Mesodermal cell (in vitro differentiated cells): ENCODE data around the gene GNG11.

Source experiments
- H3K27ac ChIP-seq: 2 replicates; pipeline ENCODE4 v1.7.0; 2013; ENCODE audit warnings: mild to moderate bottlenecking, low read depth, low read length, moderate library complexity; ENCODE audit not compliant: severe bottlenecking
- H3K36me3 ChIP-seq: 2 replicates; pipeline ENCODE4 v1.7.1; 2013; ENCODE audit warnings: mild to moderate bottlenecking, low read length, moderate library complexity; ENCODE audit not compliant: control insufficient read depth, insufficient read depth
- H3K4me1 ChIP-seq: one replicate; pipeline ENCODE4 v1.7.1; 2013; ENCODE audit warnings: mild to moderate bottlenecking, low read length; ENCODE audit not compliant: insufficient read depth, control insufficient read depth, poor library complexity, severe bottlenecking
- H3K4me3 ChIP-seq: 2 replicates; pipeline ENCODE4 v1.7.0; 2013; ENCODE audit warnings: low read length, control low read depth, mild to moderate bottlenecking; ENCODE audit not compliant: insufficient read depth, poor library complexity, severe bottlenecking; ENCODE audit errors: extremely low read depth
- H3K9me3 ChIP-seq: 2 replicates; pipeline ENCODE4 v1.7.1; 2013; ENCODE audit warnings: mild to moderate bottlenecking, low read length, moderate library complexity; ENCODE audit not compliant: control insufficient read depth
- WGBS, 2 experiments: methylation state at CpG; one replicate each; pipeline ENCODE4 v1.1.5; 2013; ENCODE audit warnings: missing lambda C conversion rate in 2 of 2; ENCODE audit not compliant: insufficient coverage in 2 of 2; 5-methylcytosine and 5-hydroxymethylcytosine counted together

Gene GNG11

GRCh38 chr7:93948873-93949272 is 27.3 kb downstream of the GNG11 start:
- peak overlapping the region; percentile 1 for H3K27ac ChIP-seq
- peaks cover 16% of the 10 kb centered on the region for H3K4me1 ChIP-seq

GRCh38 chr7:93949423-93949822 is 27.9 kb downstream of the GNG11 start:
- H3K9me3 ChIP-seq, result no peaks in the 10 kb centered on the region
- WGBS, 2 experiments, result 57 to 70% methylated on average over 1 of the region's 1 CpG
- peaks cover 16% of the 10 kb centered on the region for H3K4me1 ChIP-seq
- no peak overlapping the region for H3K4me3 ChIP-seq
- H3K27ac ChIP-seq, result peak overlapping the region; percentile 1
- H3K36me3 ChIP-seq, result no peaks in the 10 kb centered on the region

More at GRCh38 chr7:93948873-93949272, 27.3 kb downstream of the GNG11 start:
- no peak overlapping the region for H3K4me3 ChIP-seq
- no peaks in the 10 kb centered on the region for H3K9me3 ChIP-seq
- no peaks in the 10 kb centered on the region for H3K36me3 ChIP-seq
- no CpG with 5 or more reads among the region's 2 CpGs for WGBS, 2 experiments

- 97 to 100% methylated on average over 2 of the region's 2 CpGs for WGBS, 2 experiments
- H3K27ac ChIP-seq, result no peak overlapping the region
- no peaks in the 10 kb centered on the region for H3K9me3 ChIP-seq
- no peak overlapping the region for H3K4me3 ChIP-seq
- H3K4me1 ChIP-seq, result no peaks in the 10 kb centered on the region
- no peaks in the 10 kb centered on the region for H3K36me3 ChIP-seq
Observed at GRCh38 chr7:93955304-93955703, 33.8 kb downstream of the GNG11 start.

- H3K4me3 ChIP-seq, result no peak overlapping the region
- H3K4me1 ChIP-seq, result no peaks in the 10 kb centered on the region
- H3K27ac ChIP-seq, result no peak overlapping the region
- H3K36me3 ChIP-seq, result no peaks in the 10 kb centered on the region
- H3K9me3 ChIP-seq, result no peaks in the 10 kb centered on the region
- WGBS, 2 experiments, result 100% methylated on average over 1 of the region's 1 CpG; no CpG with 5 or more reads in 1 of the 2 experiments
Observed at GRCh38 chr7:93957767-93958166, 36.2 kb downstream of the GNG11 start.

GRCh38 chr7:93958216-93958615 is 36.7 kb downstream of the GNG11 start:
- Histone ChIP-seq H3K36me3 (no peaks in the 10 kb centered on the region), H3K27ac (no peak overlapping the region), H3K9me3 (no peaks in the 10 kb centered on the region), H3K4me1 (no peaks in the 10 kb centered on the region), H3K4me3 (no peak overlapping the region)
- 89% methylated on average over 2 of the region's 3 CpGs; no CpG with 5 or more reads in 1 of the 2 experiments for WGBS, 2 experiments

GRCh38 chr7:93958651-93959050 is 37.1 kb downstream of the GNG11 start:
- WGBS, 2 experiments, result 90% methylated on average over 2 of the region's 3 CpGs; no CpG with 5 or more reads in 1 of the 2 experiments
- H3K4me3 ChIP-seq, result no peak overlapping the region
- no peak overlapping the region for H3K27ac ChIP-seq
- no peaks in the 10 kb centered on the region for H3K36me3 ChIP-seq
- H3K9me3 ChIP-seq, result no peaks in the 10 kb centered on the region
- H3K4me1 ChIP-seq, result no peaks in the 10 kb centered on the region

GRCh38 chr7:93960986-93961385 is 39.5 kb downstream of the GNG11 start:
- no peaks in the 10 kb centered on the region for H3K9me3 ChIP-seq
- H3K27ac ChIP-seq, result no peak overlapping the region
- no peak overlapping the region for H3K4me3 ChIP-seq
- no peaks in the 10 kb centered on the region for H3K4me1 ChIP-seq
- WGBS, 2 experiments, result 100% methylated on average over 1 of the region's 3 CpGs; no CpG with 5 or more reads in 1 of the 2 experiments
- H3K36me3 ChIP-seq, result no peaks in the 10 kb centered on the region

- Histone ChIP-seq H3K4me1 (no peaks in the 10 kb centered on the region), H3K9me3 (no peaks in the 10 kb centered on the region), H3K4me3 (no peak overlapping the region), H3K27ac (no peak overlapping the region), H3K36me3 (no peaks in the 10 kb centered on the region)
- 90% methylated on average over 2 of the region's 5 CpGs; no CpG with 5 or more reads in 1 of the 2 experiments for WGBS, 2 experiments
Observed at GRCh38 chr7:93964262-93964661, 42.7 kb downstream of the GNG11 start.

GRCh38 chr7:93964813-93965212 is 43.3 kb downstream of the GNG11 start:
- no peak overlapping the region for H3K4me3 ChIP-seq
- H3K36me3 ChIP-seq, result no peaks in the 10 kb centered on the region
- H3K4me1 ChIP-seq, result no peaks in the 10 kb centered on the region
- no peaks in the 10 kb centered on the region for H3K9me3 ChIP-seq
- 80 to 100% methylated on average over 1 of the region's 3 CpGs for WGBS, 2 experiments
- H3K27ac ChIP-seq, result no peak overlapping the region

- Histone ChIP-seq H3K27ac (no peak overlapping the region), H3K9me3 (no peaks in the 10 kb centered on the region), H3K36me3 (no peaks in the 10 kb centered on the region), H3K4me3 (no peak overlapping the region), H3K4me1 (no peaks in the 10 kb centered on the region)
- 83% methylated on average over 1 of the region's 2 CpGs; no CpG with 5 or more reads in 1 of the 2 experiments for WGBS, 2 experiments
Observed at GRCh38 chr7:93968911-93969620, 47.5 kb downstream of the GNG11 start.

GRCh38 chr7:93972029-93972725 is 50.6 kb downstream of the GNG11 start:
- Histone ChIP-seq H3K4me3 (no peak overlapping the region), H3K27ac (no peak overlapping the region), H3K9me3 (no peaks in the 10 kb centered on the region), H3K36me3 (no peaks in the 10 kb centered on the region), H3K4me1 (no peaks in the 10 kb centered on the region)
- WGBS, 2 experiments, result 100% methylated on average over 4 of the region's 6 CpGs; no CpG with 5 or more reads in 1 of the 2 experiments
